Keratinocyte (primary cell): Measurements from ENCODE around the gene WASHC1. TPM values are rescaled to one million over a fixed set of nuclear protein-coding genes. Genes with fewer than 3 reads are reported as not detected.
"Not testable (repeated sequence)": the region's sequence is repeated elsewhere in the genome, so short reads cannot be mapped to it uniquely, and the experiment has no call there.

Experiments
- DNase-seq: peaks from one replicate; pipeline ENCODE4 v3.0.0-alpha.2; 2011; ENCODE audit warnings: low read depth, missing footprints, low spot score
- FAIRE-seq: peaks from 2 replicates; lab custom pipeline; 2011; peaks lifted over from hg19 to GRCh38; lab: Jason Lieb, UNC
- H2AFZ ChIP-seq: 2 replicates; pipeline ENCODE4 v1.6.0; 2012; ENCODE audit warnings: low read length, control low read depth, inconsistent platforms; ENCODE audit not compliant: control insufficient read depth
- H3K27ac ChIP-seq: 2 replicates; pipeline ENCODE4 v1.5.1; 2011; ENCODE audit warnings: low read length; ENCODE audit not compliant: control insufficient read depth, insufficient read depth
- H3K27me3 ChIP-seq: 3 replicates; pipeline ENCODE4 v1.6.0; 2011; ENCODE audit warnings: low read length; ENCODE audit not compliant: control insufficient read depth, insufficient read depth; ENCODE audit errors: extremely low read depth
- H3K36me3 ChIP-seq, 2 experiments: 2 replicates in 1 of 2; 3 replicates in 1 of 2; pipeline ENCODE4 v1.5.1; 2011; ENCODE audit warnings: low read length in 2 of 2, mild to moderate bottlenecking in 1 of 2; ENCODE audit not compliant: control insufficient read depth in 2 of 2, insufficient read depth in 2 of 2; ENCODE audit errors: extremely low read depth in 1 of 2
- H3K4me1 ChIP-seq: 3 replicates; pipeline ENCODE4 v1.5.1; 2011; ENCODE audit warnings: low read length; ENCODE audit not compliant: control insufficient read depth, insufficient read depth; ENCODE audit errors: extremely low read depth
- H3K4me2 ChIP-seq: 3 replicates; pipeline ENCODE4 v1.6.0; 2011; ENCODE audit warnings: low read depth, low read length; ENCODE audit not compliant: control insufficient read depth, insufficient read depth; ENCODE audit errors: extremely low read depth
- H3K4me3 ChIP-seq, 3 experiments: fragments of 200-600 bp in 1 of 3; sonication (generic) in 1 of 3; 2 replicates in 2 of 3; 3 replicates in 1 of 3; pipeline ENCODE4 v1.5.1; 2011 to 2016; ENCODE audit warnings: low read length in 3 of 3, mild to moderate bottlenecking in 3 of 3, control low read depth in 2 of 3, inconsistent platforms in 1 of 3, low read depth in 1 of 3, mixed read lengths in 1 of 3, mixed run types in 1 of 3, moderate library complexity in 1 of 3; ENCODE audit not compliant: control insufficient read depth in 2 of 3, insufficient read depth in 2 of 3; ENCODE audit errors: extremely low read depth in 1 of 3
- H3K79me2 ChIP-seq: 2 replicates; pipeline ENCODE4 v1.6.0; 2012; ENCODE audit warnings: low read length; ENCODE audit not compliant: control insufficient read depth, insufficient read depth
- H3K9ac ChIP-seq: 3 replicates; pipeline ENCODE4 v1.6.0; 2011; ENCODE audit warnings: low read length; ENCODE audit not compliant: control insufficient read depth, insufficient read depth; ENCODE audit errors: extremely low read depth
- H3K9me1 ChIP-seq: 3 replicates; pipeline ENCODE4 v1.6.0; 2011; ENCODE audit warnings: low read length; ENCODE audit not compliant: control insufficient read depth, insufficient read depth; ENCODE audit errors: extremely low read depth
- H3K9me3 ChIP-seq: 2 replicates; pipeline ENCODE4 v1.5.1; 2012; ENCODE audit warnings: low read depth, low read length; ENCODE audit not compliant: control insufficient read depth
- H4K20me1 ChIP-seq: 3 replicates; pipeline ENCODE4 v1.6.0; 2011; ENCODE audit warnings: low read length; ENCODE audit not compliant: control insufficient read depth, insufficient read depth; ENCODE audit errors: extremely low read depth
- dilution Hi-C: fragments of 300-500 bp; cut with MboI; formaldehyde crosslinking; loops from one replicate; pipeline ENCODE4 v1.7.0; 2020; ENCODE audit warnings: low sequenced_read_pairs; ENCODE audit not compliant: extremely low pct_ligation_motif_present
- polyA minus RNA-seq, 3 experiments: library from RNA; depleted of rRNA, polyadenylated mRNA; stranded (reverse); fragments of >200 nt; gene quantifications; 1 replicate in 1 of 3; 2 replicates in 1 of 3; 3 replicates in 1 of 3; pipeline ENCODE4 v1.2.3, GENCODE V29; 2011
- polyA plus RNA-seq, 5 experiments: library from polyadenylated mRNA; depleted of rRNA in 3 of 5; stranded (reverse) in 3 of 5; stranded (forward) in 1 of 5; unstranded in 1 of 5; fragments of >200 nt; gene quantifications; 1 replicate in 1 of 5; 2 replicates in 3 of 5; 3 replicates in 1 of 5; pipeline versions ENCODE4 v1.2.1 to v1.2.3, GENCODE V29; 2011 to 2012; ENCODE audit warnings: missing spikeins in 2 of 5, low read depth in 1 of 5, low replicate concordance in 1 of 5

Gene WASHC1, protein sequence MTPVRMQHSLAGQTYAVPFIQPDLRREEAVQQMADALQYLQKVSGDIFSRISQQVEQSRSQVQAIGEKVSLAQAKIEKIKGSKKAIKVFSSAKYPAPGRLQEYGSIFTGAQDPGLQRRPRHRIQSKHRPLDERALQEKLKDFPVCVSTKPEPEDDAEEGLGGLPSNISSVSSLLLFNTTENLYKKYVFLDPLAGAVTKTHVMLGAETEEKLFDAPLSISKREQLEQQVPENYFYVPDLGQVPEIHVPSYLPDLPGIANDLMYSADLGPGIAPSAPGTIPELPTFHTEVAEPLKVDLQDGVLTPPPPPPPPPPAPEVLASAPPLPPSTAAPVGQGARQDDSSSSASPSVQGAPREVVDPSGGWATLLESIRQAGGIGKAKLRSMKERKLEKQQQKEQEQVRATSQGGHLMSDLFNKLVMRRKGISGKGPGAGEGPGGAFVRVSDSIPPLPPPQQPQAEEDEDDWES
- polyA plus RNA-seq (5.3 to 12.3 TPM (median 7.7 TPM) in 3 replicates), polyA minus RNA-seq (6.2 to 7.8 TPM (median 7.2 TPM) in 3 replicates)
- 7.4 TPM for polyA plus RNA-seq (2011; ENCODE audit: low read depth)
- 4.1 and 8.6 TPM in 2 replicates for polyA plus RNA-seq (2011; cell fraction: cytosol; rRNA removed)
- 17.8 and 27.2 TPM in 2 replicates for polyA plus RNA-seq (2011; cell fraction: nucleus; rRNA removed)
- 6.3 and 10.2 TPM in 2 replicates for polyA plus RNA-seq (2012; ENCODE audit: low replicate concordance)
- polyA minus RNA-seq (2011; cell fraction: cytosol; rRNA and poly(A)+ RNA removed): not detected
- polyA minus RNA-seq (2011; cell fraction: nucleus; rRNA and poly(A)+ RNA removed): 4.3 and 5.7 TPM in 2 replicates

DNA sequence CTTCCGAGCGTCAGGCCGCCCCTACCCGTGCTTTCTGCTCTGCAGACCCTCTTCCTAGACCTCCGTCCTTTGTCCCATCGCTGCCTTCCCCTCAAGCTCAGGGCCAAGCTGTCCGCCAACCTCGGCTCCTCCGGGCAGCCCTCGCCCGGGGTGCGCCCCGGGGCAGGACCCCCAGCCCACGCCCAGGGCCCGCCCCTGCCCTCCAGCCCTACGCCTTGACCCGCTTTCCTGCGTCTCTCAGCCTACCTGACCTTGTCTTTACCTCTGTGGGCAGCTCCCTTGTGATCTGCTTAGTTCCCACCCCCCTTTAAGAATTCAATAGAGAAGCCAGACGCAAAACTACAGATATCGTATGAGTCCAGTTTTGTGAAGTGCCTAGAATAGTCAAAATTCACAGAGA lies at the start of gene WASHC1:
Gene WASHC1, minus strand, starts transcription at position 101 of the 400 bp plus-strand sequence. CDS start 4,457 bp downstream, outside the sequence.
- H2AFZ ChIP-seq, H3K27ac ChIP-seq, H3K4me1 ChIP-seq, dilution Hi-C loops, FAIRE-seq, H3K27me3 ChIP-seq, H3K36me3 ChIP-seq, H4K20me1 ChIP-seq, H3K9me1 ChIP-seq, H3K79me2 ChIP-seq, H3K9me3 ChIP-seq, DNase-seq, H3K4me2 ChIP-seq: not testable (repeated sequence)
- Histone ChIP-seq H3K4me3 (peak within 1 kb of the TSS in 2 of 3 experiments; percentile 33 to 59), H3K9ac (peak within 1 kb of the TSS; percentile 52)

DNA sequence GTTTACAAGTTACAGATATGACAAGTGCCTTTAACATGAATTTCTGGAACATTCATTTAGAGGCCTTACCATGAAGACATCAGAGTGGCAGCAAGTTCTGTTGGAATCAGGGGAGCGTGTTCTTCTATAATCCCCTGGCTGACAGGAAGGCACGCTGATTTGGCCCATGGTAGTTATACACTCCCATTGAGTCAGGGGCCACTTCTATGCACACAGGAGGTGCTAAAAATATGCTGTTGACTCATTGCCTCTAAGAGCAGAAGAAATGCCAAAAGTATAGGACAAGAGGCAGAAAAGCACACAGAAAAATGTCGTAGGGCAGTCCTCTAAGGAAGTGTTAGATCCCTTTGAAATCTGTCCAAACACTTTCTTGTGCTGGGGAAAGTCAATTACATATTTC lies 49.1 kb upstream of the WASHC1 start:
- FAIRE-seq, H3K27ac ChIP-seq, H3K4me2 ChIP-seq, H3K9me1 ChIP-seq, H3K4me3 ChIP-seq, H3K79me2 ChIP-seq, H3K36me3 ChIP-seq, H3K9ac ChIP-seq, H3K4me1 ChIP-seq, H2AFZ ChIP-seq, DNase-seq, H4K20me1 ChIP-seq, H3K27me3 ChIP-seq, H3K9me3 ChIP-seq, dilution Hi-C loops: not testable (repeated sequence)

DNA sequence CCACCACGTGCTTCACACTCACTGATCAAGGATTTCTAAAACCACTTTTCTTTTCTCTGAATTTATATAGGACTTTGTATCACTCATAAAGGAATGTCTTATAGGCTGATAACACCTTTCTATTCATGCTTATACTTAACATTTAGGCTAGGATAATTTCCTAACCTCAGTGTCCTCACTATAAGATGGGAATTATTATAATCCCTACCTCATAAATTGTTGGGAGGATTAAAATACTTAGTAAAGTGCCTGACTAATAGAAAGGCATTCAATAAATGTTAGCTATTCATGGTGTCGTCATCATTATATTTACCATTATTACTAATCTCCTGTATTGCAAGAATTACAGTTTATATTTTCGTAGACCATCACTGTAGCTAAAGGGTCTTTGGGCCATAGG lies 47.1 kb upstream of the WASHC1 start:
- FAIRE-seq, H3K27ac ChIP-seq, H3K9me1 ChIP-seq, H3K9ac ChIP-seq, H3K27me3 ChIP-seq, H3K79me2 ChIP-seq, H3K4me1 ChIP-seq, H3K4me2 ChIP-seq, H3K9me3 ChIP-seq, H3K4me3 ChIP-seq, dilution Hi-C loops, H4K20me1 ChIP-seq, H3K36me3 ChIP-seq, DNase-seq, H2AFZ ChIP-seq: not testable (repeated sequence)

DNA sequence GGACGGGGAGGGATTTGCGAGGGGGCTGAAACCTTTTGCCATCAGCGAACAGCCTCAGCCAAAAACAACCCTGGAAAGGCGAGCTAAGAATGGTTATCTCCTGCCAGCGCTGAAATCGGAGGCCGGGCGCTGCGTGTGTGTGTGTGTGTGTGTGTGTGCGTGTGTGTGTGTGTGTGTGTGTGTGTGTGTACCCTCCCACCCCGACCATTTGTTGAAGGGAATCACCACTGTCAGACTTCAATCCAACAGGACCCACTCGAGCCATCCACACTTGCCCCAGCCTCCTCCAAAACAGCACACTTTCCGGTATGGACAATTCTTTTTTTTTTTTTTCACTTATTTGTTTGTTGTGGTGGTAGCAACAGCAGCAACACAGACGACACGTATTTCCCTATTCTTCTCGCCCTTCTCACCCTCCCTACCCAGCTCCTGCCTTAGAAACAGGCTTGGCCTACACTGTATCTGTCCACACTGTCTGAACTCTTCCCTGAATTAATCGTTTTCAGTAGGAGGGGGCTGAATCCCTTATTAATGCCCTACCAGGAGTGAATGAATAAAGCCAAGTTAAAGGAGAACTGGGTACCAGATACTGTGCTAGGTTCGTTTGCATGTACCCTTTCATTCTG lies 44.8 kb upstream of the WASHC1 start:
- H3K4me1 ChIP-seq, H4K20me1 ChIP-seq, H3K79me2 ChIP-seq, H3K27me3 ChIP-seq, H2AFZ ChIP-seq, H3K9me3 ChIP-seq, dilution Hi-C loops, H3K27ac ChIP-seq, H3K9me1 ChIP-seq, H3K9ac ChIP-seq, H3K4me3 ChIP-seq, DNase-seq, FAIRE-seq, H3K36me3 ChIP-seq: not testable (repeated sequence)
- peak overlapping the region; percentile 48 for H3K4me2 ChIP-seq
